ENCODE data around the gene CDC25B. TPM values are rescaled to one million over a fixed set of nuclear protein-coding genes. Genes with fewer than 3 reads are reported as not detected.
A peak's percentile ranks its signal among the peaks of the same experiment; 100 is the strongest.

CDC25B gene
- total RNA-seq, 1 donor from 2014 or later, result 51.1 TPM

DNA sequence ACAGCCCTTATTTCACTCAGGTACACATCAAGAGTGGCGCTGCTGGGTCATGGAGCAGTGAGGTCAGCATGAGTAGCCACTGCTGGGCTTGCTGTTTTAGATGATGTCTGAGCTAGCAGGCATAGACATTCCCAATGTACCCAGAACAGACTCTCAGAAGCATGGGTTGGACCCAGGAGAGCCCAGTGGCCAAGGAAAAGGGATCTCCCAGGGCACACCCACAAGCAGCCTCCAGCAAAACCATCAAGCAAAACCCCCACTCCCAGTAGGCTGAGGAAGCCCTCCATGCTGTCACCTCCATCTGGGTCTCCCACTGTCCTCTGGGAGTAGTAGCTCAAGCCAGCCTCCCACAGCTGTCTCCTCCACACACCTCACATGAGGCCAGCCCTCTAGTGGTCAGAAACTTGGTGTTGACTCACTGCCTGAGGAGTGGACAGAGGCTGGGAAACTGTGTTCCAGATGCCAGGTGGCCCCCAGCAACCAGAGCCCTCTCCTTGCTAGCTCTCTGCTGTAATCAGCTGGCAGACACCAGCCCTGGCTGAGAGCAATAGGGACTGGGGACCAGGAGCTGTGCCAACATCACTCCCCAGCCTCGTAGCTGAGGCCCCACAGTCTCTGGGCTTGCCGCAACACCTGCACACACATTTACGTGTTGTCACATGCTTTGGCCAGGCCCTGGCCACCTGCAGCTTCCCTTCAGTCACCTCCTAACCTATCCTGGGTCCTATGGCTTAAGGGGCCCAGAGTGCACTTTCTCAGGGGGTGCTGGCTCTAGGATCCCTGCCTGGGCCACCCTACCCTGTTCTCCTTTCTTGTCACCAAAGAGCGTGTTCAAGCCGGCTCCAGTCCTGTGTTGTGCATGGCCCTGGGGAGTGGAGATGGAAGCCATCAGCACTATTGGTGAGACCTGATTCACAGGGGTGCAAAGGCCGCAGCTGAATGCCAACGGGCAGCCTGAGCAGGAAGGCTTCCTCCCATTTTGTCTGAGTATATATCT, 22.3 kb downstream of the CDC25B start:
- Mint-ChIP-seq H3K9me3 (no peaks in the 10 kb centered on the region), H3K4me3 (peak overlapping the region; percentile 47), H3K27ac (peak overlapping the region; percentile 98), H3K27me3 (peaks cover 6% of the 10 kb centered on the region), H3K4me1 (ENCODE audit: unreplicated experiment) (peaks cover 9% of the 10 kb centered on the region), H3K36me3 (no peaks in the 10 kb centered on the region)
- TF ChIP-seq CTCF (conservative IDR thresholded peaks at IDR 0.05), result peak; percentile 78
- no peak for DNase-seq (ENCODE audit: extremely low spot score, unreplicated experiment)

GRCh38 chr20:3819411-3820047, 23.4 kb downstream of the CDC25B start:
- no peak for DNase-seq (ENCODE audit: extremely low spot score, unreplicated experiment)
- H3K36me3 Mint-ChIP-seq, result no peaks in the 10 kb centered on the region
- H3K9me3 Mint-ChIP-seq, result no peaks in the 10 kb centered on the region
- peaks cover 8% of the 10 kb centered on the region for H3K4me1 Mint-ChIP-seq (ENCODE audit: unreplicated experiment)
- H3K4me3 Mint-ChIP-seq, result peak overlapping the region; percentile 82
- TF ChIP-seq CTCF (conservative IDR thresholded peaks at IDR 0.05), result no peak
- peak overlapping the region; percentile 98 for H3K27ac Mint-ChIP-seq
- H3K27me3 Mint-ChIP-seq, result peaks cover 6% of the 10 kb centered on the region

DNA sequence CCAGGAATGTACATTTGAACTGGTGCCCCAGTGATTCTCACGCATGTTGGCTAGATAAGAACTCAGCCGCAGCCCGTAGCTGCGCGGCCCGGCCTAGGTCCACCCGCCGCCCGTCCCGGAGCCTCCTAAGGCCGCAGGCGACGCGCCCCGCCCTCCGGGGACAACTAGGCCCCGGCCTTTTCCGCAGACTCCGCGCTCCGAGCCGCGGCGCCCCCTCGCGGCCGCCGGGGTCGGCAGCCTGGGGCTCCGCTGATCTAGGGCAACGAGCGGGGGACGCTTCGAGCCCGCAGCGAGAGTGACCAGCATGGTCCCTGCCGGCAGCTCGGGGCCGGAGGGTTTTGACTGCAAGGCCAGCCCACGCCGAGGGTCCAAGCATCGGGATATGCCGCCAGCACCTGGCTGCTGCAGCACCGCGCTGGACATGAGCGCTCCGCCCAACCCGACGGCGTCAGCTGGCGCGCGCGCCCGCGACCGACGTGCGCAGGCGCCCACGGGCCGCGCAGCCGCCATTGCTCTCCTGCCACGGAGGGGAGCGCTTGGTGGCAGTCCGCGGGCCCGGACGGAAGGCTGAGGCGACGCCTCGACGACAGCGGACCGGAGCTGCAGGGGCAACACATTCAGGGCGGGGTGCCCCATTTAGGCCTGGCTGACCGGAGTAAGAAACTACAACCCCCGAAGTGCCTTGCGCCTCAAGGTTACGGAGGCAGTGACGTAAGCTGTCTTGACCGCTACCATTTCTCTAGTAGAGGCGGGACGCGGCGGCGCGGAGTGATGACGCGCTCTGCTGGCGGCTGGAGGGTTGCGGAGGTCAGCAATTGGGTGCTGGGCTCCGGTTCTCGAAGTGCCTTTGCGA, 24.2 kb downstream of the CDC25B start, which contains the start of gene AP5S1:
Gene AP5S1 (plus strand): TSS at position 500 of the 853 bp plus-strand sequence. CDS start 1,571 bp downstream, outside the sequence.
- Mint-ChIP-seq H3K36me3 (no peaks in the 10 kb centered on the region), H3K27ac (peak within 1 kb of the TSS; percentile 98), H3K4me3 (peak within 1 kb of the TSS; percentile 93), H3K9me3 (no peaks in the 10 kb centered on the region), H3K4me1 (ENCODE audit: unreplicated experiment) (peaks cover 8% of the 10 kb centered on the region), H3K27me3 (peaks cover 6% of the 10 kb centered on the region)
- TF ChIP-seq CTCF (conservative IDR thresholded peaks at IDR 0.05), result peak; percentile 100
- DNase-seq (ENCODE audit: extremely low spot score, unreplicated experiment), result peak; percentile 96

DNA sequence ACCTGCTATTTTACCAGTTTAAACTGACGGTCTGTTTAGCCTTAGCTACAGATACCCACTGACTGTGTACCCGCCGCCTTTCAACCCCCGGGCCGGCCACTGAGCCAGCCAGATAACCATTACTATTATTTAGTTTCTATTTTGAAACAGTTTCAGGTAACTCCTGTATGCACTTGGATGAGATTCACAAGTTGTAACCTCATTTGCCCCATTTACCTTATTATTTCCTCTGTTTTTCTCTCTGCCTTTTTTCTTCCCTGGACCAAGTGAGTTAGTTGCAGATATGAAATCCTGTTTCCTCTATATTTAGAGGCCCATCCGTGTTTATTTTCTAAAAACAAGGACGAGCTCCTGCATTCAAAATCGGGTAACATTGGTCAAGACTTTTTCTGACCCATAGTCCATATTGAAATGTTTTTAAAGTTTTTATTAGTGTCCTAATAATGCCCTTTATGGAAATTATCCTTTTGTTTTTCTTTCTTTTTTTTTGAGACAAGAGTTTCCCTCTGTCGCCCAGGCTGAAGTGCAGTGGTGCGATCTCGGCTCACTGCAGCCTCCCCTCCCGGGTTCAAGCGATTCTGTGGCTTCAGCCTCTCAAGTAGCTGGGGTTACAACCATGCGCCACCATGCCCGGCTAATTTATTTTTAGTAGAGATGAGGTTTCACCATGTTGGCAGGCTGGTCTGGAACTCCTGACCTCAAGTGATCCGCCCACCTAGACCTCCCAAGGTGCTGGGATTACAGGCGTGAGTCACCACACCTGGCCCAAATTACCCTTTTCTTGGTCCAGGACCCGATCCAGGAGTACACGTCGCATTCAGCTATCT, 25.0 kb downstream of the CDC25B start:
- DNase-seq (ENCODE audit: extremely low spot score, unreplicated experiment), result no peak
- TF ChIP-seq CTCF (conservative IDR thresholded peaks at IDR 0.05), result no peak
- H3K27ac Mint-ChIP-seq, result peak overlapping the region; percentile 98
- no peaks in the 10 kb centered on the region for H3K9me3 Mint-ChIP-seq
- peak overlapping the region; percentile 93 for H3K4me3 Mint-ChIP-seq
- no peaks in the 10 kb centered on the region for H3K36me3 Mint-ChIP-seq
- H3K4me1 Mint-ChIP-seq (ENCODE audit: unreplicated experiment), result peaks cover 8% of the 10 kb centered on the region
- peaks cover 6% of the 10 kb centered on the region for H3K27me3 Mint-ChIP-seq
